Heart right ventricle (tissue), 16 donors: ENCODE measurements around the gene CEND1. TPM values are rescaled to one million over a fixed set of nuclear protein-coding genes. Genes with fewer than 3 reads are reported as not detected.
A peak's percentile ranks its signal among the peaks of the same experiment; 100 is the strongest.

Experiments used
- ATAC-seq, 8 donors: fragments of 200-7000 bp; cut with Tn5 transposase; one replicate each; pipeline ENCODE4 v1.9.1; 2020; ENCODE audit warnings: mild to moderate bottlenecking in 8 of 8, moderate library complexity in 8 of 8, moderate number of reproducible peaks in 1 of 8
- DNase-seq, 2 donors: peaks; one replicate each; pipeline ENCODE4 v3.0.0-alpha.2; 2020
- H3K27ac ChIP-seq, 10 donors: fragments of 200-600 bp; sonication (generic) in 2 of 10; one replicate each; pipeline versions ENCODE4 v1.5.0 to v1.8.0; 2020 to 2022; ENCODE audit warnings: mild to moderate bottlenecking in 3 of 10
- H3K27me3 ChIP-seq, 7 donors: fragments of 200-600 bp; one replicate each; pipeline ENCODE4 v1.8.0; 2021 to 2022; ENCODE audit warnings: mild to moderate bottlenecking in 2 of 7
- H3K36me3 ChIP-seq, 9 donors: fragments of 200-600 bp; sonication (generic) in 1 of 9; one replicate each; pipeline versions ENCODE4 v1.5.0 to v1.8.0; 2020 to 2022; ENCODE audit warnings: mild to moderate bottlenecking in 2 of 9
- H3K4me1 ChIP-seq, 9 donors: fragments of 200-600 bp; sonication (generic) in 1 of 9; one replicate each; pipeline versions ENCODE4 v1.5.0 to v1.8.0; 2020 to 2022; ENCODE audit warnings: mild to moderate bottlenecking in 4 of 9
- H3K4me3 ChIP-seq, 10 donors: fragments of 200-600 bp; sonication (generic) in 2 of 10; one replicate each; pipeline versions ENCODE4 v1.5.0 to v1.8.0; 2020 to 2022; ENCODE audit warnings: mild to moderate bottlenecking in 7 of 10, moderate library complexity in 2 of 10
- H3K9me3 ChIP-seq, 11 donors: fragments of 200-600 bp in 10 of 11; sonication (generic) in 2 of 11; one replicate each; pipeline versions ENCODE4 v1.5.0 to v1.8.0; 2013 to 2022; ENCODE audit warnings: mild to moderate bottlenecking in 2 of 11, control low read depth in 1 of 11, moderate library complexity in 1 of 11
- CTCF ChIP-seq, 9 donors: fragments of 200-600 bp; sonication (generic) in 2 of 9; IDR thresholded peaks; one replicate each; pipeline versions ENCODE4 v1.5.0 to v1.8.0; 2021 to 2022; ENCODE audit warnings: antibody characterized with exemption in 9 of 9, mild to moderate bottlenecking in 5 of 9, moderate library complexity in 1 of 9
- WGBS, 2 donors: extraction: QIAGEN DNeasy Blood & Tissue Kit; methylation state at CpG; one replicate each; pipeline ENCODE4 v1.1.7; 2013; ENCODE audit warnings: inconsistent platforms in 1 of 2; 5-methylcytosine and 5-hydroxymethylcytosine counted together
- intact Hi-C, 10 donors: fragments of 100-400 bp; cut with DNase I; formaldehyde crosslinking; loops; one replicate each; pipeline versions ENCODE4 v1.11.1 to v1.14.2; 2022
- polyA plus RNA-seq, 2 donors: library from polyadenylated mRNA; stranded (reverse); fragments of 200-250 nt; gene quantifications; one replicate each; pipeline ENCODE4 v1.2.3, GENCODE V29; 2013
- total RNA-seq, 10 donors: library from RNA; stranded (reverse); fragmentation: NEBNext Ultra II Directional in 3 of 10; extraction: Animal tissue kit (Norgen Biotek cat#: 25700) in 3 of 10; gene quantifications; one replicate each; pipeline versions ENCODE4 v1.2.1 to v1.2.4, GENCODE V29; 2021 to 2023
- donor health status: Arrhythmogenic right ventricular cardiomyopathy.
- donor health status: ischemic (EF 13 %, LVEDD 7.1; RV severe dilation, severe dysfunction).
- donor health status: healthy with polysubstance abuse.
- donor health status: DM: no; HTN: yes; CAD: no.
- donor health status: DM: no; HTN: no; CAD: no.
- donor health status: ischemic (EF 25% LVEDD 6.9; RV normal size, moderate dysfunction).
- donor health status: ischemic (EF 25% LVEDD 5.7; RV mildly dilated, moderate dysfunction).
- donor health status: healthy.
- donor health status: DM: yes; HTN: yes; CAD: no.
- donor health status: Ischemic cardiomyopathy.
- donor health status: ischemic (EF 35%, LVEDD 5.7; RV mildly dilated, moderate dysfunction).
- donor health status: nonischemic (EF 11% LVEDD 7.7; RV severe dilation, severe dysfunction).
- donor health status: DM: yes; HTN: yes; CAD: no.
- donor health status: PGD.
- donor health status: ischemic (EF 29% LVEDD 5.4; RV normal size, mild dysfunction).
- donor health status: nonischemic (EF 23%, LVEDD 6.1; RV moderate dilation, normal function).

CEND1 gene
- total and polyA plus RNA-seq, 12 donors = 0.22 to 0.80 (median 0.53) TPM; not detected in 1

GRCh38 chr11:801097-801780, 11.3 kb upstream of the CEND1 start:
- intact Hi-C loops = loop anchor here in 1 of 10 donors (1.0 kb wide), 1 partner anchor 33 kb away; no protein-coding TSS in a partner anchor
- ATAC-seq = no peak
- H3K36me3 ChIP-seq = peaks cover 0 to 42% (median 5%) of the 10 kb centered on the region in 9 donors

GRCh38 chr11:800473-800872, 10.6 kb upstream of the CEND1 start:
- ATAC-seq (no peak), DNase-seq (peak in 1 of 2 donors; percentile 14)
- 92 to 94% methylated on average over 26 to 30 of the region's 30 CpGs for WGBS, 2 donors
- intact Hi-C loops = no loop called here
- H3K9me3 ChIP-seq = no peaks in the 10 kb centered on the region
- no peak overlapping the region for H3K27ac ChIP-seq
- H3K36me3 ChIP-seq = peaks cover 0 to 42% (median 5%) of the 10 kb centered on the region in 9 donors
- TF ChIP-seq CTCF (IDR thresholded peaks at IDR 0.05) = no peak
- H3K4me1 ChIP-seq = peaks cover 26 to 51% (median 42%) of the 10 kb centered on the region in 9 donors
- no peaks in the 10 kb centered on the region for H3K27me3 ChIP-seq
- H3K4me3 ChIP-seq = no peak overlapping the region

More at GRCh38 chr11:801097-801780, 11.3 kb upstream of the CEND1 start:
- Histone ChIP-seq H3K4me3 (no peak overlapping the region), H3K4me1 (peaks cover 18 to 49% (median 39%) of the 10 kb centered on the region in 9 donors), H3K9me3 (no peaks in the 10 kb centered on the region), H3K27ac (no peak overlapping the region), H3K27me3 (no peaks in the 10 kb centered on the region)
- WGBS, 2 donors = 90 to 94% methylated on average over 19 to 20 of the region's 20 CpGs
- no peak for TF ChIP-seq CTCF (IDR thresholded peaks at IDR 0.05)
- peak in 1 of 2 donors; percentile 19 for DNase-seq

- peaks cover 24 to 53% (median 42%) of the 10 kb centered on the region in 9 donors for H3K4me1 ChIP-seq
Observed at GRCh38 chr11:799641-800316, 9.9 kb upstream of the CEND1 start.

More at GRCh38 chr11:799641-800316, 9.9 kb upstream of the CEND1 start:
- Histone ChIP-seq H3K9me3 (no peaks in the 10 kb centered on the region), H3K27ac (no peak overlapping the region), H3K4me3 (no peak overlapping the region), H3K36me3 (peaks cover 0 to 42% (median 5%) of the 10 kb centered on the region in 9 donors), H3K27me3 (no peaks in the 10 kb centered on the region)
- WGBS, 2 donors = 94% methylated on average over 26 to 32 of the region's 32 CpGs
- ATAC-seq = no peak
- DNase-seq = peak in 1 of 2 donors; percentile 13
- intact Hi-C loops = no loop called here
- no peak for TF ChIP-seq CTCF (IDR thresholded peaks at IDR 0.05)
